WTC11 (cell line): ENCODE measurements around the gene PLA2G4E. TPM values are rescaled to one million over a fixed set of nuclear protein-coding genes. Genes with fewer than 3 reads are reported as not detected.

Experiments used
- ATAC-seq: fragments of 200-7000 bp; cut with Tn5 transposase; 2 replicates; pipeline ENCODE4 v1.10.0; 2021; ENCODE audit warnings: mild to moderate bottlenecking, moderate library complexity
- CTCF ChIA-PET: fragments of 300-600 bp; sonication (Branson Sonifier 250); formaldehyde crosslinking; loops from one replicate; lab custom pipeline; 2021; ENCODE audit warnings: antibody characterized with exemption; lab: Charles Lee
- POLR2A ChIA-PET: fragments of 350-600 bp; sonication (Branson Sonifier 250); formaldehyde crosslinking; loops from one replicate; lab custom pipeline; 2021; ENCODE audit warnings: antibody characterized with exemption; lab: Charles Lee
- DNase-seq: peaks from one replicate; pipeline ENCODE4 v3.0.0; 2021; ENCODE audit warnings: low spot score
- H3K27ac Mint-ChIP-seq: 2 replicates; pipeline ENCODE4 v1.8.0; 2021; ENCODE audit warnings: mixed read lengths
- H3K27me3 Mint-ChIP-seq: 2 replicates; pipeline ENCODE4 v1.8.0; 2021; ENCODE audit warnings: low read depth, mild to moderate bottlenecking, moderate library complexity, mixed read lengths
- H3K36me3 Mint-ChIP-seq: 2 replicates; pipeline ENCODE4 v1.8.0; 2021; ENCODE audit warnings: mixed read lengths
- H3K4me1 Mint-ChIP-seq: 2 replicates; pipeline ENCODE4 v1.8.0; 2022; ENCODE audit warnings: mixed read lengths
- H3K4me3 Mint-ChIP-seq: 2 replicates; pipeline ENCODE4 v1.8.0; 2021; ENCODE audit warnings: mild to moderate bottlenecking, moderate library complexity, mixed read lengths
- H3K9me3 Mint-ChIP-seq: 2 replicates; pipeline ENCODE4 v1.8.0; 2021; ENCODE audit warnings: mixed read lengths
- E2F4 ChIP-seq: sonication (generic); formaldehyde crosslinking; IDR thresholded peaks from 2 replicates; pipeline ENCODE4 v1.8.1; 2022; ENCODE audit warnings: low read depth, mild to moderate bottlenecking, moderate library complexity, missing genetic modification reagents, borderline replicate concordance
- ESRRA ChIP-seq: sonication (generic); formaldehyde crosslinking; IDR thresholded peaks from 2 replicates; pipeline ENCODE4 v1.8.1; 2022; ENCODE audit warnings: mild to moderate bottlenecking, missing genetic modification reagents, borderline replicate concordance
- HMGA2 ChIP-seq: fragments of 250-450 bp; sonication (Bioruptor Pico); IDR thresholded peaks from 2 replicates; pipeline ENCODE4 v1.4.0; 2021; ENCODE audit warnings: mild to moderate bottlenecking, moderate library complexity
- IRF1 ChIP-seq: sonication (generic); formaldehyde crosslinking; IDR thresholded peaks from 2 replicates; pipeline ENCODE4 v1.8.0; 2023; ENCODE audit warnings: missing genetic modification reagents
- JUN ChIP-seq: sonication (generic); formaldehyde crosslinking; IDR thresholded peaks from 2 replicates; pipeline ENCODE4 v1.8.0; 2023; ENCODE audit warnings: mild to moderate bottlenecking, missing genetic modification reagents
- MXD4 ChIP-seq: fragments of 250-450 bp; sonication (Bioruptor Pico); IDR thresholded peaks from 2 replicates; pipeline ENCODE4 v1.8.0; 2021; ENCODE audit warnings: mild to moderate bottlenecking, moderate library complexity, borderline replicate concordance
- MYBL2 ChIP-seq: sonication (generic); formaldehyde crosslinking; IDR thresholded peaks from 2 replicates; pipeline ENCODE4 v1.8.1; 2023; ENCODE audit warnings: mild to moderate bottlenecking, moderate library complexity, missing genetic modification reagents
- TCF7 ChIP-seq: sonication (generic); formaldehyde crosslinking; IDR thresholded peaks from 2 replicates; pipeline ENCODE4 v1.8.0; 2022; ENCODE audit warnings: mild to moderate bottlenecking, low read depth, missing genetic modification reagents, moderate library complexity
- ZBTB43 ChIP-seq: sonication (generic); formaldehyde crosslinking; IDR thresholded peaks from 2 replicates; pipeline ENCODE4 v1.8.1; 2023; ENCODE audit warnings: mild to moderate bottlenecking, missing genetic modification reagents
- ZMAT4 ChIP-seq: fragments of 250-450 bp; sonication (Bioruptor Pico); IDR thresholded peaks from 2 replicates; pipeline ENCODE4 v1.9.0; 2021; ENCODE audit warnings: mild to moderate bottlenecking
- total RNA-seq: library from RNA; stranded (reverse); gene quantifications from 3 replicates; pipeline ENCODE4 v1.2.3, GENCODE V29; 2021
- TF ChIP-seq, protein P1 (sequence below): sonication (generic); formaldehyde crosslinking; IDR thresholded peaks from 2 replicates; pipeline ENCODE4 v1.8.1; 2022; ENCODE audit warnings: low read depth, missing genetic modification reagents, borderline replicate concordance
- TF ChIP-seq, protein P2 (sequence below): fragments of 250-450 bp; sonication (Bioruptor Pico); IDR thresholded peaks from 2 replicates; pipeline ENCODE4 v1.9.0; 2021; ENCODE audit warnings: mild to moderate bottlenecking
- TF ChIP-seq, protein P3 (sequence below): fragments of 250-450 bp; sonication (Bioruptor Pico); IDR thresholded peaks from 2 replicates; pipeline ENCODE4 v2.1.2; 2022; ENCODE audit warnings: mild to moderate bottlenecking, moderate library complexity
- TF ChIP-seq, protein P4 (sequence below): sonication (generic); formaldehyde crosslinking; IDR thresholded peaks from 2 replicates; pipeline ENCODE4 v1.8.1; 2022; ENCODE audit warnings: missing genetic modification reagents, borderline replicate concordance
- TF ChIP-seq, protein P5 (sequence below): sonication (generic); formaldehyde crosslinking; IDR thresholded peaks from 2 replicates; pipeline ENCODE4 v1.8.0; 2022; ENCODE audit warnings: mild to moderate bottlenecking, missing genetic modification reagents

Gene PLA2G4E
- total RNA-seq, 1 experiment from 2014 or later: not detected

DNA sequence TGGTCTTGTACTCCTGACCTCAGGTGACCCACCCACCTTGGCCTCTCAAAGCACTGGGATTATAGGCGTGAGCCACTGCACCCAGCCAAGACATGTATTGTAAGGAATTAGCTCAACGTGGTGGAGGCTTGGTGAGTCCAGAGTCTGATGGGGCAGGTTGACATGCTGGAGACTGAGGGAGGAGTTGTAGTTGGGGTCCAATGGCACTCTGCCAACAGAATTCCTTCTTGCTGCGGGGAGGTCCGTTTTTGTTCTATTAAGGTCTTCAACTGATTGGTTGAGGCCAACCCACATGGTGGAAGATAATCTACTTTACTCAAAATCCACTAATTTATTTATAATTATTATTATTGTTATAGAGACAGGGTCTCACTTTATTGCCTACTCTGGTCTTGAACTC is 43.4 kb upstream of the PLA2G4E start:
- POLR2A ChIA-PET: no interaction called here

More for the DNA sequence above, 43.4 kb upstream of the PLA2G4E start:
- CTCF ChIA-PET: interaction anchor here (1.5 to 9.2 kb wide), 5 partner anchors 20 to 91 kb away, joined by 3 to 97 read pairs (median 13); no protein-coding TSS in a partner anchor
- Mint-ChIP-seq H3K9me3 (peaks cover 1% of the 10 kb centered on the region; the same call in 1 of the 2 replicates), H3K4me3 (no peak overlapping the region), H3K36me3 (no peaks in the 10 kb centered on the region), H3K27ac (no peak overlapping the region), H3K27me3 (no peaks in the 10 kb centered on the region; the same call in 1 of the 2 replicates), H3K4me1 (peaks cover 4% of the 10 kb centered on the region)
- DNase-seq (no peak), ATAC-seq (no peak)
- TF ChIP-seq, protein P1, sequence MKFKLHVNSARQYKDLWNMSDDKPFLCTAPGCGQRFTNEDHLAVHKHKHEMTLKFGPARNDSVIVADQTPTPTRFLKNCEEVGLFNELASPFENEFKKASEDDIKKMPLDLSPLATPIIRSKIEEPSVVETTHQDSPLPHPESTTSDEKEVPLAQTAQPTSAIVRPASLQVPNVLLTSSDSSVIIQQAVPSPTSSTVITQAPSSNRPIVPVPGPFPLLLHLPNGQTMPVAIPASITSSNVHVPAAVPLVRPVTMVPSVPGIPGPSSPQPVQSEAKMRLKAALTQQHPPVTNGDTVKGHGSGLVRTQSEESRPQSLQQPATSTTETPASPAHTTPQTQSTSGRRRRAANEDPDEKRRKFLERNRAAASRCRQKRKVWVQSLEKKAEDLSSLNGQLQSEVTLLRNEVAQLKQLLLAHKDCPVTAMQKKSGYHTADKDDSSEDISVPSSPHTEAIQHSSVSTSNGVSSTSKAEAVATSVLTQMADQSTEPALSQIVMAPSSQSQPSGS (CRISPR knock-in tag): no peak
- TF ChIP-seq, protein P2, sequence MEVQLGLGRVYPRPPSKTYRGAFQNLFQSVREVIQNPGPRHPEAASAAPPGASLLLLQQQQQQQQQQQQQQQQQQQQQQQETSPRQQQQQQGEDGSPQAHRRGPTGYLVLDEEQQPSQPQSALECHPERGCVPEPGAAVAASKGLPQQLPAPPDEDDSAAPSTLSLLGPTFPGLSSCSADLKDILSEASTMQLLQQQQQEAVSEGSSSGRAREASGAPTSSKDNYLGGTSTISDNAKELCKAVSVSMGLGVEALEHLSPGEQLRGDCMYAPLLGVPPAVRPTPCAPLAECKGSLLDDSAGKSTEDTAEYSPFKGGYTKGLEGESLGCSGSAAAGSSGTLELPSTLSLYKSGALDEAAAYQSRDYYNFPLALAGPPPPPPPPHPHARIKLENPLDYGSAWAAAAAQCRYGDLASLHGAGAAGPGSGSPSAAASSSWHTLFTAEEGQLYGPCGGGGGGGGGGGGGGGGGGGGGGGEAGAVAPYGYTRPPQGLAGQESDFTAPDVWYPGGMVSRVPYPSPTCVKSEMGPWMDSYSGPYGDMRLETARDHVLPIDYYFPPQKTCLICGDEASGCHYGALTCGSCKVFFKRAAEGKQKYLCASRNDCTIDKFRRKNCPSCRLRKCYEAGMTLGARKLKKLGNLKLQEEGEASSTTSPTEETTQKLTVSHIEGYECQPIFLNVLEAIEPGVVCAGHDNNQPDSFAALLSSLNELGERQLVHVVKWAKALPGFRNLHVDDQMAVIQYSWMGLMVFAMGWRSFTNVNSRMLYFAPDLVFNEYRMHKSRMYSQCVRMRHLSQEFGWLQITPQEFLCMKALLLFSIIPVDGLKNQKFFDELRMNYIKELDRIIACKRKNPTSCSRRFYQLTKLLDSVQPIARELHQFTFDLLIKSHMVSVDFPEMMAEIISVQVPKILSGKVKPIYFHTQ (CRISPR knock-in tag): no peak
- TF ChIP-seq, protein P3, sequence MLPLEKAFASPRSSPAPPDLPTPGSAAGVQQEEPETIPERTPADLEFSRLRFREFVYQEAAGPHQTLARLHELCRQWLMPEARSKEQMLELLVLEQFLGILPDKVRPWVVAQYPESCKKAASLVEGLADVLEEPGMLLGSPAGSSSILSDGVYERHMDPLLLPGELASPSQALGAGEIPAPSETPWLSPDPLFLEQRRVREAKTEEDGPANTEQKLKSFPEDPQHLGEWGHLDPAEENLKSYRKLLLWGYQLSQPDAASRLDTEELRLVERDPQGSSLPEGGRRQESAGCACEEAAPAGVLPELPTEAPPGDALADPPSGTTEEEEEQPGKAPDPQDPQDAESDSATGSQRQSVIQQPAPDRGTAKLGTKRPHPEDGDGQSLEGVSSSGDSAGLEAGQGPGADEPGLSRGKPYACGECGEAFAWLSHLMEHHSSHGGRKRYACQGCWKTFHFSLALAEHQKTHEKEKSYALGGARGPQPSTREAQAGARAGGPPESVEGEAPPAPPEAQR (CRISPR knock-in tag): no peak
- TF ChIP-seq MYBL2 (CRISPR knock-in tag) (no peak), TCF7 (no peak), ESRRA (no peak), IRF1 (CRISPR knock-in tag) (no peak), JUN (CRISPR knock-in tag) (no peak), E2F4 (CRISPR knock-in tag) (no peak), MXD4 (CRISPR knock-in tag) (no peak), ZMAT4 (no peak), ZBTB43 (CRISPR knock-in tag) (no peak), HMGA2 (CRISPR knock-in tag) (no peak)
- TF ChIP-seq, protein P4, sequence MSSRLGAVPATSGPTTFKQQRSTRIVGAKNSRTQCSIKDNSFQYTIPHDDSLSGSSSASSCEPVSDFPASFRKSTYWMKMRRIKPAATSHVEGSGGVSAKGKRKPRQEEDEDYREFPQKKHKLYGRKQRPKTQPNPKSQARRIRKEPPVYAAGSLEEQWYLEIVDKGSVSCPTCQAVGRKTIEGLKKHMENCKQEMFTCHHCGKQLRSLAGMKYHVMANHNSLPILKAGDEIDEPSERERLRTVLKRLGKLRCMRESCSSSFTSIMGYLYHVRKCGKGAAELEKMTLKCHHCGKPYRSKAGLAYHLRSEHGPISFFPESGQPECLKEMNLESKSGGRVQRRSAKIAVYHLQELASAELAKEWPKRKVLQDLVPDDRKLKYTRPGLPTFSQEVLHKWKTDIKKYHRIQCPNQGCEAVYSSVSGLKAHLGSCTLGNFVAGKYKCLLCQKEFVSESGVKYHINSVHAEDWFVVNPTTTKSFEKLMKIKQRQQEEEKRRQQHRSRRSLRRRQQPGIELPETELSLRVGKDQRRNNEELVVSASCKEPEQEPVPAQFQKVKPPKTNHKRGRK (CRISPR knock-in tag): no peak
- TF ChIP-seq, protein P5, sequence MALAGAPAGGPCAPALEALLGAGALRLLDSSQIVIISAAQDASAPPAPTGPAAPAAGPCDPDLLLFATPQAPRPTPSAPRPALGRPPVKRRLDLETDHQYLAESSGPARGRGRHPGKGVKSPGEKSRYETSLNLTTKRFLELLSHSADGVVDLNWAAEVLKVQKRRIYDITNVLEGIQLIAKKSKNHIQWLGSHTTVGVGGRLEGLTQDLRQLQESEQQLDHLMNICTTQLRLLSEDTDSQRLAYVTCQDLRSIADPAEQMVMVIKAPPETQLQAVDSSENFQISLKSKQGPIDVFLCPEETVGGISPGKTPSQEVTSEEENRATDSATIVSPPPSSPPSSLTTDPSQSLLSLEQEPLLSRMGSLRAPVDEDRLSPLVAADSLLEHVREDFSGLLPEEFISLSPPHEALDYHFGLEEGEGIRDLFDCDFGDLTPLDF: no peak
